Activated B cell treated with CpG ODN at 0.5 μM for 24 hours (primary cell): ENCODE results near the gene DCC. TPM values are rescaled to one million over a fixed set of nuclear protein-coding genes. Genes with fewer than 3 reads are reported as not detected.

Source experiments
- ATAC-seq: fragments of 200-7000 bp; cut with Tn5 transposase; one replicate; pipeline ENCODE4 v1.10.0; 2021; ENCODE audit warnings: low read depth, mild to moderate bottlenecking, moderate library complexity
- CTCF ChIA-PET: fragments of 350-600 bp; sonication (Branson Sonifier 250); formaldehyde crosslinking; loops from one replicate; lab custom pipeline; 2021; ENCODE audit warnings: antibody characterized with exemption; lab: Charles Lee
- POLR2A ChIA-PET: fragments of 350-600 bp; sonication (Branson Sonifier 250); formaldehyde crosslinking; loops from one replicate; lab custom pipeline; 2021; ENCODE audit warnings: antibody characterized with exemption; lab: Charles Lee
- DNase-seq: peaks from one replicate; pipeline ENCODE4 v3.0.0; 2022
- H3K27ac Mint-ChIP-seq: one replicate; pipeline ENCODE4 v1.8.0; 2020; ENCODE audit warnings: mixed read lengths
- H3K27me3 Mint-ChIP-seq: one replicate; pipeline ENCODE4 v1.8.0; 2021; ENCODE audit warnings: mixed read lengths
- H3K36me3 Mint-ChIP-seq: one replicate; pipeline ENCODE4 v1.8.0; 2021; ENCODE audit warnings: low read depth, mixed read lengths
- H3K4me1 Mint-ChIP-seq: one replicate; pipeline ENCODE4 v1.8.0; 2021; ENCODE audit warnings: mixed read lengths
- H3K4me3 Mint-ChIP-seq: one replicate; pipeline ENCODE4 v1.8.0; 2020; ENCODE audit warnings: mild to moderate bottlenecking, mixed read lengths
- H3K9me3 Mint-ChIP-seq: one replicate; pipeline ENCODE4 v1.8.0; 2020; ENCODE audit warnings: mixed read lengths
- CTCF ChIP-seq: fragments of 200-600 bp; IDR thresholded peaks from one replicate; pipeline ENCODE4 v1.8.0; 2022; ENCODE audit warnings: antibody characterized with exemption, mild to moderate bottlenecking
- intact Hi-C: fragments of 100-400 bp; cut with micrococcal nuclease; formaldehyde crosslinking; loops from one replicate; pipeline ENCODE4 v1.15.1; 2024
- total RNA-seq: library from RNA; stranded (reverse); gene quantifications from 2 replicates; pipeline ENCODE4 v1.2.3, GENCODE V29; 2022

Gene DCC
- total RNA-seq, 1 donor from 2014 or later = not detected

GRCh38 chr18:52691841-52692240 is 351.8 kb downstream of the DCC start:
- Mint-ChIP-seq H3K27ac (no peak overlapping the region), H3K27me3 (no peaks in the 10 kb centered on the region), H3K36me3 (no peaks in the 10 kb centered on the region), H3K9me3 (no peaks in the 10 kb centered on the region), H3K4me3 (no peak overlapping the region), H3K4me1 (no peaks in the 10 kb centered on the region)
- ATAC-seq (no peak), DNase-seq (no peak)
- CTCF ChIA-PET = no interaction called here
- intact Hi-C loops = loop anchor here (10.0 kb wide), 1 partner anchor 1577 kb away; no protein-coding TSS in a partner anchor
- POLR2A ChIA-PET = no interaction called here
- no peak for TF ChIP-seq CTCF

GRCh38 chr18:52694804-52695203 is 354.8 kb downstream of the DCC start:
- Mint-ChIP-seq H3K4me1 (no peaks in the 10 kb centered on the region), H3K27me3 (no peaks in the 10 kb centered on the region), H3K36me3 (no peaks in the 10 kb centered on the region), H3K4me3 (no peak overlapping the region), H3K9me3 (no peaks in the 10 kb centered on the region), H3K27ac (no peak overlapping the region)
- CTCF ChIA-PET = no interaction called here
- ATAC-seq = no peak
- TF ChIP-seq CTCF = no peak
- intact Hi-C loops = loop anchor here (10.0 kb wide), 1 partner anchor 1580 kb away; no protein-coding TSS in a partner anchor
- POLR2A ChIA-PET = no interaction called here
- no peak for DNase-seq

GRCh38 chr18:52700116-52700515 is 360.1 kb downstream of the DCC start:
- intact Hi-C loops = no loop called here
- Mint-ChIP-seq H3K4me1 (no peaks in the 10 kb centered on the region), H3K4me3 (no peak overlapping the region), H3K27ac (no peak overlapping the region), H3K9me3 (no peaks in the 10 kb centered on the region), H3K36me3 (no peaks in the 10 kb centered on the region), H3K27me3 (no peaks in the 10 kb centered on the region)
- TF ChIP-seq CTCF = no peak
- no peak for DNase-seq
- no peak for ATAC-seq
- CTCF ChIA-PET = no interaction called here
- POLR2A ChIA-PET = no interaction called here

GRCh38 chr18:52700816-52701215 is 360.8 kb downstream of the DCC start:
- DNase-seq = no peak
- POLR2A ChIA-PET = no interaction called here
- Mint-ChIP-seq H3K9me3 (no peaks in the 10 kb centered on the region), H3K27me3 (no peaks in the 10 kb centered on the region), H3K36me3 (no peaks in the 10 kb centered on the region), H3K27ac (no peak overlapping the region), H3K4me1 (no peaks in the 10 kb centered on the region), H3K4me3 (no peak overlapping the region)
- CTCF ChIA-PET = no interaction called here
- ATAC-seq = no peak
- no peak for TF ChIP-seq CTCF
- intact Hi-C loops = no loop called here

GRCh38 chr18:52701219-52701935 is 361.4 kb downstream of the DCC start:
- no peak for TF ChIP-seq CTCF
- Mint-ChIP-seq H3K27me3 (no peaks in the 10 kb centered on the region), H3K36me3 (no peaks in the 10 kb centered on the region), H3K4me3 (no peak overlapping the region), H3K4me1 (no peaks in the 10 kb centered on the region), H3K27ac (no peak overlapping the region), H3K9me3 (no peaks in the 10 kb centered on the region)
- intact Hi-C loops = no loop called here
- CTCF ChIA-PET = no interaction called here
- DNase-seq (no peak), ATAC-seq (no peak)
- POLR2A ChIA-PET = no interaction called here
